Left cardiac atrium (tissue), 4 donors: Measurements from ENCODE around the gene RNF212. TPM values are rescaled to one million over a fixed set of nuclear protein-coding genes. Genes with fewer than 3 reads are reported as not detected.

ENCODE experiments used
- ATAC-seq, 2 donors: fragments of 200-7000 bp; cut with Tn5 transposase; one replicate each; pipeline ENCODE4 v1.9.1; 2020; ENCODE audit warnings: mild to moderate bottlenecking in 2 of 2, moderate library complexity in 2 of 2
- DNase-seq: peaks from one replicate; pipeline ENCODE4 v3.0.0-alpha.2; 2020
- intact Hi-C, 2 donors: fragments of 100-400 bp; cut with DNase I; formaldehyde crosslinking; loops; one replicate each; pipeline versions ENCODE4 v1.14.1 to v1.15.1; 2022 to 2023
- total RNA-seq, 2 donors: library from RNA; stranded (reverse); fragmentation: NEBNext Ultra II Directional; extraction: Animal tissue kit (Norgen Biotek cat#: 25700); gene quantifications; one replicate each; pipeline ENCODE4 v1.2.1, GENCODE V29; 2021
- donor health status: DM: no; HTN: yes; CAD: no.
- donor health status: DM: no; HTN: yes; CAD: no; lungs with severe emphysema.
- donor health status: DM: yes; HTN: yes; CAD: no.
- donor health status: Dilated cardiomyopathy.

RNF212 gene
- total RNA-seq, 2 donors from 2014 or later: 1.7 TPM

DNA sequence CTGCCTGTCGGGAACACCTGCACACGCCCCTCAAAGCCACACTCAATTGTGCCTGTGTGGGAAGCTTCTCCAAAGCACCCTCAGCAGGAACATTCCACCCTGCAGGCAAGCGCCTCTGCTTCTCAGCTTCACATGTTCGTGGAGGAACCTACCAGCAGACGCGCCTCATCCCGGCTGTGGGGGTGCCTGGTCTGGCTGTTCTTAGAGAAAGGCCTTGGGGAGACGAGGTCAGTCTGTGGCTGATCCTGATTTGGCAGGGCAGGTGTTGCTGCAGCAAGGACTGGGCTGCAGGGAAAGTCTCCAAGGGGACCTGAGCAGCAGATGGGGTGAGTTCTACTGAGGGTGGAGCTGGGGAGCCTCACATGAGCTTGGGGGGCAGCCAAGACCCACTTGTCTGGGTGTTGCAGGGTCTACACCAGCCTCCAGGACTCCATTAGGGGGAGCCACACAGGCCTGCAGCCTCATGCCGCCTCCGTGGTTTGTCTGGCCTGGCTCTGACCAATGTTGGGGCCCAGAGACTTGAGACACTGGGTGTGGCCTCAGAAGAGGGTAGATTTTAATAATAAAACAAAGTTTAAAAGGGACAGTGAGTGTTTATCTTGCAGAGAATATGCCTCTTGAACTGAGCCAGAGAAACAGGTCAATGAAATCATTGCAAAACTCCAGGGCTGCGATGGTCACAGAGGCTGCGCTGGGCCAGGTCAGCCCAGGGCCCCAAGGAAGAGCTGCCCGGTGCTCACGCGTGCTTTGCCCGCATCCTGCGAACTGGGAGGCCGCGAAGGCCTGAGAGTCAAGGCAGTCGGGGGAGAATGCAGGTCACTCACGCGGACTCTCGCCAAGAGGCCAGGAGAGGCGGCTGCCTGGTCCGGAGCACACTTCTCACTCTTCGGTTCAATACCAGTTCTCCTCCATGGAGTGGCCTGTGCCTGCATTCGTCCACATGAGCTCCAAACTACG lies 21.1 kb downstream of the RNF212 start:
- no peak for DNase-seq
- intact Hi-C loops: no loop called here
- no peak for ATAC-seq

DNA sequence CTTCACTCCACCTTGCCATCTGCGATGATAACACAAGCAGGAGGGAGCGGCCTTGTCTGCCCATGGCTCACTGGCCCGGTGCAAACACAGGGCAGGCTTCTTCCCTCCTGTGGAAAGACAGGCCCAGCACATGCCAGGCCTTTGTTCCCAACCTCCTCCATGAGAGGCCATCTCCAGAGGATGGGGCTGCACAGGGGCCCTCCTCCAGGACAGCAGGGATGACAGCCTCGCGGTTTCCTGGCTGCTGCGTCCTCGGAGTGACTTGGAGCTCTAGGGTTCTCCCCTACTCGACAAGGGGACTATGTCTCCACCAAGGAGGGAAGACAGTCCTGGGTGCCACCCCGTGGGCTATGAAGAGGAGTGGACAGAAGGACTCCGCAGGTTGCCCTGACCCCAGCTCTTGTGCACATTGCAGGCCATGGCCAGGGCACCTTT lies 21.8 kb downstream of the RNF212 start:
- intact Hi-C loops: no loop called here
- ATAC-seq: no peak
- DNase-seq: no peak

DNA sequence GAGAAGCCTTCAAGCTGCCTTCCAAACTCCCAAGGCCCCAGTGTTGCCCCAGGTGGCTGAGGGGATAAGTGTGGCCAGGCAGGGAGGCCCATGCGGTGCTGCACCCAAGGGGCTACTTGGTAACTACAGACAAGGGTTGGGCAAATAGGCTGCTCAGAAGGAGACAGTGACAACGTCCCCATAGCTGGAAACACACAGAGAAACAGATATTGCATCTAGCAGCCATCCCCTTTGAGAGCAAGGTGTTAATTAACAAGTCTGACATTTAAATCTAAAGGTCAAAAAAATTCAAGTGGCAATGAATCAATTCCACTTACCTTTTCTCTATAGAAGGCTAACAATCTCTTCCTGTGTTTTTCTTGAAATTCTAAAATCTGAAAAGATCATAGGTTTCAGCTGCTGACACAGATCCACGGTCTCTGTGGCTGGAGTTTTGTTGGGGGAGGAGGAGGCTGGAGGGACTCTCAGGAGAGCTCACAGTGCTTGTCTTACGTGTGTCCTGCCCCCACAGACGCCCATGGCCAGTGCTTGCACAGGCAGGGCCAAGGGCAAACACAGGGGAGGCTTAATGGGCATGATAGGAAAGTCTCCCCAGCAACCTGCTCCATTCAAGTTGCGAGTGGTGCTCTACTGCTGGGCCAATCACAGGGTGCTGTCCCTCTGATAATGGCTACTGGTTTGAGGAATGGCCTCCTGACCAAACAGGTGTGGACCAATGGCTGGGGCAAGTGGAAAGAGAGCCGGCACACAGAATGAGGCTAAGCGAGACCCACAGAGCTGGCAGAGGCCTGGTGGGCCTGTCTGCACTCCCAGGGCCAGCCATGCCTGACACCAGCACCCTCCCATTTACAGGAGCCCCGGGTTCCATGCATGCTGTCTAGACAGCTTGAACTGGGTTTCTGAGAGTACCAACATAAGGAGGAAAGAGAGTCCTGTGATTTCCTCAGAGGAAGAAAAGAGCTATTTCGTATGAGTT lies 22.6 kb downstream of the RNF212 start:
- intact Hi-C loops: no loop called here
- ATAC-seq: no peak
- DNase-seq: no peak

DNA sequence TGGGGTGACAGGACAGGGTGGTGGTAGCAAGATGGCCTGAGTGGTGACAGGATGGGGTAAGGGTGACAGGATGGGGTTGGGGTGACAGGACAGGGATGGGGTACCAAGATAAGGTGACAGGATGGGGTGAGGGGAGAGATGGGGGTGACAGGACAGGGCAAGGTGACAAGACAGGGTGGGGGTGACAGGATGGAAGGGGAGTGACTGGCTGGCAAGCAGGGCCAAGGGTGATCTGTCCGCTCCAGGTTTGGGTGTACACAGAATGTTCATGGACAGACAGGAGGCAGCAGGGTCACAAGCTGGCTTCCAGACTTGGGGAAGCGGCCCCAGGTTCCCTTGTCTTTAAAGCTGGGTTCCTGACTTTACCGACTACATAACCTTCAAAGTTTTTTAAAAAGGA lies 23.3 kb downstream of the RNF212 start:
- intact Hi-C loops: no loop called here
- ATAC-seq (no peak), DNase-seq (no peak)

DNA sequence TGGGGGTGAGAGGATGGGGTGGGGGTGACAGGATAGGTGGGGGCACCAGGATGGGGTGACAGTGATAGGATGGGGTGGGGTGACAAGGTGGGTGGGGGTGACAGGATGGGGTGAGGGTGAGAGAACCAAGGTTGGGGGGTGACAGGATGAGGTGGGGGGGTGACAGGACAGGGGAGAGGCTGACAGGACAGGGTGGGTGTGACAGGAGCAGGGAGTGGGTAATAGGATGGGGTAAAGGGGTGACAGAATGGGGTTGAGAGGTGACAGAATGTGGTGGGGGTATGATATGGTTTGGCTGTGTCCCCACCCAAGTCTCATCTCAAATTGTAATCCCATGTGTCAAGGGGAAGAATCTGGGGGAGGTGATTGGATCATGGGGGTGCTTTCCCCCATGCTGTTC lies 26.0 kb downstream of the RNF212 start:
- intact Hi-C loops: no loop called here
- DNase-seq: no peak
- no peak for ATAC-seq

DNA sequence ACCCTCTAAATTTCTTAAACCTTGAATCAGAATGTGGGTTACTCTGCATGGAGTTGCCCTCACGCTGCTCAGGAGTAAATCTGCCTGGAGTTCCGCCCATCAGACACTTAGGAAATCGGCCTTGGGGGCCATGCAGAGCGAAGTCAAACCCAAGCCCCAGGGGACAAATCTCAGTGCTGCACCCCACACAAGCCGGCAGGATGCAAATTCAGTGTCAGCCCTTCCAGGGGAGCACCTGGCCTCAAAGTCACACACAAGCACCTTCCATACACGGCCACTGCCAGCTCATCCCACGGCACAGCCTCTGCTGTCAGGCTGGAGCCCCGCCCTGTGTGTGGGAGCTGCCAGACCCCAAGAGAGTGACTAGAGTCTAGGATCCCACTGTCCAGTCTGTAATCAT lies 27.4 kb downstream of the RNF212 start:
- intact Hi-C loops: no loop called here
- no peak for ATAC-seq
- no peak for DNase-seq

DNA sequence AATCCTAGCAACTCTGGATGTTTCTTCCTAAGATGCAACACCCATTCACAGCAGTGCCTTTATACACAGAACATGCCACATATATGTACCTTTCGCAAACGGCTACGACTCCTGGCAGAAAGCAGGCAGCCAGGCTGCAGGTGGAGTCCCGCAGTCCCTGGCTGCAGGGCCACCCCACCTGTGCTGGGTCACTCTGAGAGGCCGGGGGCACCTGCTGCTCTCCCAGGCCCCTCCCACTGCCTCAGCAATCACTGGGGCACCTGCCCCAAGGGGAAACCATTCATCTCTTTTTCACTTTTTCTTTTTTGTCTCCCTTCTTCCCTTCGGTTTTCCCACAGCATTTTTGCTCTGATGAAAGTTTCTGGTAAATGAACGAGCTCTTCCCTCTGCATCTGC lies 28.0 kb downstream of the RNF212 start:
- intact Hi-C loops: no loop called here
- DNase-seq (no peak), ATAC-seq (no peak)

DNA sequence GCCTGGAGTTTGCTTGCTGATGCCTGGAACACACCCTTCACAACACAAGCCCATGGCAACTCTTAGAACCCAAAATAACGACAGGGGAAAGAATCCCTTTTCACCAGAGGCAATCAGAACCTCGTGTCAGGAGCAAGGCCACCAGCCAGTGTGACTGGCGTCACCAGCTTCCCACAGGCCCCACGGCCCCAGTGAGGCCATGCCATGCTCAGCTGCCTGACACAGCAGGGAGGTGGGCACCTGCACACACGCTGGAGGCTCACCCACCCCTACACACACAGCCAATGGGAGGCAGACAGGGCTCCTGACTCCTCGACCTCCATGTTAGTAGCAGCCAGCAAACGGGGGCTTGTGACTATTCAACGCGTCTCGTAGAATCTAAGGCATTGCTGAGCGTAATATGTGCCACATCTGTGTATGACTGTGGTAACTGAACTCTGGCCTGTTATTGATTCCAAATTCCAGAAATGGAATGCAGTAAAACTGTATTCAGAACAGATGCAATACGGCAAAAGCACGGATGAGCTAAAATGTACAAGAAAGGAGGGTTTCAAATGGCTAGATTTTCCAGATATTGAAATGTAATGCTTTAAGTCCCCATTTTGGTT lies 28.5 kb downstream of the RNF212 start:
- intact Hi-C loops: no loop called here
- DNase-seq (no peak), ATAC-seq (no peak)

DNA sequence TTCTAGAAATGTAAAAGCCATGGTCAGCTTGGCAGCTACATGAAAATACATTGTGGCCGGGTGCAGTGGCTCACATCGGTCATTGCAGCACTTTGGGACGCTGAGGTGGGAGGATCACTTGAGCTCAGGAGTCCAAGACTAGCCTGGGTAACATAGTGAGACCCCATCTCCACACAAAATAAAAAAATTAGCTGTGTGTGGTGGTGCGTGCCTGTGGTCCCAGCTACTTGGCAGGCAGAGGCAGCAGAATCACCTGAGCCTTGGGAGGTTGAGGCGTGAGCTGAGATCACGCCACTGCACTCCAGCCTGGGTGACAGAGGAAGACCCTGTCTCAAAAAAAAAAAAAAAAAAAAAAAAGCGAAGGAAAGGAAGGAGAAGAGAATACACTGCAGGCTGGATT lies 29.0 kb downstream of the RNF212 start:
- intact Hi-C loops: no loop called here
- ATAC-seq (no peak), DNase-seq (no peak)

DNA sequence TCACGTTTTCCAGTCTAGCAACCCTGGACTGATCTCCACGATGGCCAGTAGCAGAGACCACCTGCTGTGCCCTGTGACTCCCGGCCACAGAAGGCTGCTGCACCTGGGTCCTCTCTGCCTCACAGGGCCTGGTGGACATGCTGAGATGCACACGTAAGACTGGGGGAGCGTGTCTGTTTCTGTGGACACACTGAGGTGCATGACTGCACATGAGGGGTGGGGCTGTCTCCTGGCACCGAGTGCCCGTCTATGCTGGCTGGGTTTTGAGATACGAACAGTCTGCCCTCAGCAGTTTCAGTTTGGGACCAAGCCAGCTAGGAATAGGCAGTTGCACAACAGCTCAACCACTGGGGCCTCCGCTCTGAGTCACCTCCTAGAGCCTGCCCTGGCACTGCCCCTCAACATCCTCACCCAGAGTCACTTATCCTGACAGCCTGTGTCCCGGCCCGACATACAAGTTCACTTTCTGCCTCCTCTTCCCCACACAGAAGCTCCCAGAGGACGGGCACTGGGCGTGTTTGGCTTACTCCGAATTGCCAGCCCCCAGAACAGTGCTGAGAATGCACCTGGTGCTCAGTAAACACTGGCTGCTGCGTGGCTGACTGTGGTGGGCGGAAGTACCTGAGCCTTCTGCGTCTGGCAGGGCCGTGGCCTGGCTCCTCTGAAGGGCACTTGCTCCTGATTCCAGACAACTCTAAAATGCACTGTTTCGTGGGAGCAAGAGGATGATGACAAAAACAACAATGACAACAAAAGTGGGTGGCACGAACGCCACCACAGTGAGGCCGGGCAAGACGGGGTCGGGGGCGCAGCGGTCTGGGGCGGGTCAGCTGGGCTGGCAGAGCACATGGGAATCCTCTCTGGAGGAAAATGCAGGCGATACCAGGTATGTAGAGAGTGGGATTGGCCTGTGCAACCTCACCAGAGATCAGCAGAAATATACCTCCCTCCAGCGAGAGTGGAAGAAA lies 30.9 kb downstream of the RNF212 start:
- ATAC-seq (peak; percentile 91 to 96), DNase-seq (peak; percentile 71)
- intact Hi-C loops: no loop called here

DNA sequence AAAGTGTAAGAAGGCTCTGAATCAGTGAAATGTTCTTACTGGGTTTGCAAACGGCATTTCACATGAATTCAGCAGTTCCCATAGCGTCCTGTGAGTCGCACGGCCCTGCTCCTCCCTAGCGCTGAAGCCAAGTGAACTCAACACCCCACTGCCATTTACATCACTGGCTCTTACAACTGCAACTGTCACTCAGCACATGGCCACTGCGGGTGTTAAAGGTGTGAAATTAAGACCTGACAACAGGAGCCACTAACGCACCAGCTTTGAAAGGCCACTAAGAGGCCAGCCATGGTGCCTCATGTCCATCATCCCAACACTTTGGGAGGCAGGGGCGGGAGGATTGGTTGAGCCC lies 31.7 kb downstream of the RNF212 start:
- ATAC-seq (peak in 1 of 2 donors; percentile 23), DNase-seq (no peak)
- intact Hi-C loops: no loop called here

DNA sequence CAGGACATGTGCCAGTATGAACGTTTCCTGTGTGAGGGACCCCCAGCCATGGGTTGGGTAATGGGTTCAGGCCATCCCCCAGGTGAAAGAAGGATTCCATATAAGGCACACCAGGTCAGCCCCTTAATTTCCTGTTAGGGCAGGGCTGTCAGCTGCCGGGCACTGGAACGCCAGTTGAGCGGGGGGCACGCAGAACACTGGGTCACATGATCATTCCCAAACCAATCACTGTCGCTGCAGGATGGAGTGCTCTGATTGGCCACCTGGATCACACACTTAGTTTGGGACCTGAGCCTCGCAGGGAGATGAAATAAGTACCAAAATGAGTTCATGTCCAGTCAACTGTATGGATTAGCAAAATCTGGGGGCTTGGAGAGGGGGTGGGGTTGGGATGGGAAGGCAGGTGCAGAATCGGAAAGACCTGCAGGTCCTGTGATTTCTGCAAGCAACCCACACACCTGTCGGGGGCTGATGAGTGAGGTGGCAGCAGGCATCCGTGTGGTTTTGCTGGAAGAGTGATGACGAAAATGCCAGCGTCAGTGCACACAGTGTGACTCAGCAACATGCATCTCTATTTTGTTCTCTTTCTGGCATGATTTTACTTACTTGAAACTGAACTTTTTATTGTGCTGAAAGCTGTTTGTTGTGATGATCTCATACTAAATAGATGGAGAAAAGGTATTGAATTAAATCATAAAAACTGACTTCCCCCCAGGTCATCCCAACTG lies 32.2 kb downstream of the RNF212 start:
- ATAC-seq: no peak
- DNase-seq: no peak
- intact Hi-C loops: no loop called here

DNA sequence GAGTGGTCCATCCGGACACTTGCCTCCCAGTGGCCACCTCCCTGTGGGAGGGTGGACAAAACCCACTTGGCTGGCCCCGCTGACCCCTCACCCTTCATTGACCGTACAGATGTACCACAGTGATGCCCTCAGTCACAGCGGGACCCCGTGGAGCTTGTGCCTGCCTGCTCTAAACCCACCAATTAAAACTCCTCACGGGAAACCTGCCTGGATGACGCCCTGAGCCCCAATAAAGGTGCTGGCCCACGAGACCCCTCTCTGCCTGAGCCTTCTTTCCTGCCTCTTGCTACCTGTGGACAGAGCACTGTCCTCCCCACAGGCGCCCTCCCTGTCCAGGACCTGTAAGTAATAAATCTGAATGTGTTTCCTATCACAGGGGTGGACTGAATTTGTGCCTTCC lies 32.9 kb downstream of the RNF212 start:
- intact Hi-C loops: no loop called here
- DNase-seq (no peak), ATAC-seq (no peak)

DNA sequence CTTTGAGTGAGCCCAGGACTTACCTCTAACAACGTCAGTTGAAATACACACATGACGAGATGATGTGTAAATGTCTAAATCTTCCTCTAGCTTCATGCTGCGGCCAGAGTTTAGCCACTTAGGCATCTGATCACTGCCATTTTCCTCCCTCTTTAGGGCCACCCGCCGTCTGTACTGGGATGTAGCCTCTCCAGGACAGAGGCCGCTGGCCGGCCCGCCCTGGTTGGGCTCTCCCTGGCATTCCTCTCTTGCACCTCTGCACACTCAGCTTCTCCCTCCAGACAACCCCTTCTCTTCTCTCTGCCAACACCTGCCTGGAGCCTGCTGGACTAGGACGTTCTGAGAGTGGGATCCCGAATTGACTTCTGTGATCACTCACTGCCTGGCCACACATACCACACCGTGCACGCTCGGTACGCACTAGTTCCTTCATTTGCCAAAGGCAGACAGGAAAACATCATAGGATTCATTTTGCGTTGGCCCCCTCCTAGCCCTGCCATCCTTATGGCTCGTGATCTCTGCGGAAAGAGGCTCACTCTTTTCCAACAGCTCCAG lies 33.6 kb downstream of the RNF212 start:
- intact Hi-C loops: no loop called here
- ATAC-seq (no peak), DNase-seq (no peak)

DNA sequence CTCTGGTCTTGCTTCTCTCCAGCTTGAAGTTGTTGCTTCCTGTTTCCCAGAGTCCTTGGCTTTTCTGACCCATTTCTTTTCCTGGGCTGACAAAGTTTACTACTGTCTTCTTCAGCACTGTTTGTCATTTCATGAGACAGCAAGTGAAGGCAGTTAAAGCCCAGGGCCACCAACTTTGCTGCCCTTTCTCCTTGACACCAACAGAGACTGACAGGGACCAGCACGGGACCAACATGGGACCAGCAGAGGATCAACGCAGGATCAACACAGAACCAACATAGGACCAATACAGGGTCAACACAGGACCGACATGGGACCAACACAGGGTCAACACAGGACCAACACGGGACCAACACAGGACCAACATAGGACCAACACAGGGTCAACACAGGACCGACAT lies 34.9 kb downstream of the RNF212 start:
- ATAC-seq (no peak), DNase-seq (no peak)
- intact Hi-C loops: no loop called here

DNA sequence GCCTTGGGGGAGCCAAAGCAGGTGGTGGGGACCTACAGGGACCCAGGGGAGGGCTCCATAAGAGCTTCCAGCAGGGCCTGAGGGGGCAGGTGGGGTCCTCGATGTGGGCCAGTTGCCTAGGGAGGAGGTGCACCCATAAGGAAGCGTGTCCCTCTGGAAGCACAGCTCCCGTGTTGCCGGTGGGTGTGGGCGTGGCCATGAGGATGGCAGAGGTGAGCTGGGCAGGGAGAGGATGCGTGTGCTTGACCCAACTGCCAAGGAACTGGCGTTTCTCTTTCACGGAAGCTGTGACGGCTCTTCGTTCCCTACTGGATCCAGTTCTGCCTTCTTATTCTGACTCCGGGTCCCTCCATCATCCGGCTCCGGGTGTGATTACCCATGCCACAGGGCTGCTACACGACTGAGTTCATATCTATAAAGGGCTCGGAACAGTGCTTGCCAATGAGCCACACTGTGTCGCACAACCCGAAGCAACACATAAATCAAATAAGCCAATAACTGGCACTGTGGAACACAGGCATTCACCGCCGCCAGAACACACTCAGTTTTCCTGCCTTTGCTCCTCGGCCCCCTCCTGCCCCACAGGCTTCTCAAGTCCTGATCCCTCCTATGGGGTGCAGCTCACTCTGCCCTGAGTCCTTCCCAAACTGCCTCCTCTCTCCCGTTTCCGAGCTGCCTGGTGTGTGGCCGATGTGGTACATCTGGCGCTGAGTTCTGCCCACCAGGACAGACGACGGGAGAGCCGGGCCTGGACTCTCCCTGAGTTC lies 35.5 kb downstream of the RNF212 start:
- DNase-seq (no peak), ATAC-seq (no peak)
- intact Hi-C loops: no loop called here
